GM23338 (cell line): ENCODE data around the gene DPH5. TPM values are rescaled to one million over a fixed set of nuclear protein-coding genes. Genes with fewer than 3 reads are reported as not detected.

ENCODE experiments used
- ATAC-seq: fragments of 200-7000 bp; cut with Tn5 transposase; 3 replicates; pipeline ENCODE4 v1.9.1; 2020
- DNase-seq: peaks from one replicate; pipeline ENCODE4 v3.0.0-alpha.2; 2015; ENCODE audit warnings: low spot score
- H2AFZ ChIP-seq: fragments of 200-600 bp; sonication (generic); 2 replicates; pipeline ENCODE4 v1.8.0; 2016; ENCODE audit warnings: antibody characterized with exemption, mild to moderate bottlenecking, moderate library complexity
- H3F3A ChIP-seq: fragments of 200-600 bp; sonication (generic); replicated peaks from 2 replicates; pipeline ENCODE4 v1.8.0; 2017; ENCODE audit warnings: antibody characterized with exemption, mixed run types, low read depth
- H3K27ac ChIP-seq: fragments of 200-600 bp; sonication (generic); 2 replicates; pipeline ENCODE4 v1.6.1; 2016; ENCODE audit warnings: low read depth
- H3K27me3 ChIP-seq: fragments of 200-600 bp; sonication (generic); 2 replicates; pipeline ENCODE4 v1.8.0; 2016; ENCODE audit warnings: mild to moderate bottlenecking, mixed run types, moderate library complexity; ENCODE audit not compliant: insufficient read depth
- H3K36me3 ChIP-seq: fragments of 200-600 bp; sonication (generic); 2 replicates; pipeline ENCODE4 v1.8.0; 2016; ENCODE audit warnings: mild to moderate bottlenecking; ENCODE audit not compliant: insufficient read depth
- H3K4me1 ChIP-seq: fragments of 200-600 bp; sonication (generic); 2 replicates; pipeline ENCODE4 v1.8.0; 2016; ENCODE audit warnings: mild to moderate bottlenecking, moderate library complexity; ENCODE audit not compliant: insufficient read depth
- H3K4me2 ChIP-seq: fragments of 200-600 bp; sonication (generic); 2 replicates; pipeline ENCODE4 v1.7.1; 2017; ENCODE audit warnings: mixed run types
- H3K4me3 ChIP-seq: fragments of 200-600 bp; sonication (generic); 2 replicates; pipeline ENCODE4 v1.6.1; 2016; ENCODE audit warnings: mixed run types
- H3K79me2 ChIP-seq: fragments of 200-600 bp; sonication (generic); replicated peaks from 2 replicates; pipeline ENCODE4 v1.8.0; 2017; ENCODE audit warnings: mild to moderate bottlenecking; ENCODE audit not compliant: insufficient read depth
- H3K9me2 ChIP-seq: fragments of 200-600 bp; sonication (generic); 2 replicates; pipeline ENCODE4 v1.8.0; 2017; ENCODE audit not compliant: insufficient read depth
- H4K20me1 ChIP-seq: fragments of 200-600 bp; sonication (generic); replicated peaks from 2 replicates; pipeline ENCODE4 v1.8.0; 2017; ENCODE audit warnings: mild to moderate bottlenecking; ENCODE audit not compliant: insufficient read depth
- H3K27ac Mint-ChIP-seq: 2 replicates; pipeline ENCODE4 v1.8.0; 2020; ENCODE audit warnings: inconsistent platforms, mild to moderate bottlenecking, moderate library complexity, mixed read lengths
- H3K27me3 Mint-ChIP-seq: 3 replicates; pipeline ENCODE4 v1.8.0; 2022; ENCODE audit warnings: low read depth, mild to moderate bottlenecking, moderate library complexity, mixed read lengths, inconsistent platforms; ENCODE audit not compliant: insufficient read depth, poor library complexity
- H3K36me3 Mint-ChIP-seq: 3 replicates; pipeline ENCODE4 v1.8.0; 2021; ENCODE audit warnings: low read depth, mild to moderate bottlenecking, inconsistent platforms, moderate library complexity, mixed read lengths
- H3K4me1 Mint-ChIP-seq: 3 replicates; pipeline ENCODE4 v1.8.0; 2020; ENCODE audit warnings: mild to moderate bottlenecking, inconsistent platforms, mixed read lengths
- H3K4me3 Mint-ChIP-seq: 3 replicates; pipeline ENCODE4 v1.8.0; 2021; ENCODE audit warnings: moderate library complexity, mild to moderate bottlenecking, inconsistent platforms, mixed read lengths
- H3K9me3 Mint-ChIP-seq: 3 replicates; pipeline ENCODE4 v1.8.0; 2020; ENCODE audit warnings: moderate library complexity, mild to moderate bottlenecking, inconsistent platforms, mixed read lengths
- CREB1 ChIP-seq: fragments of 250-450 bp; sonication (Bioruptor Pico); IDR thresholded peaks from 2 replicates; pipeline ENCODE4 v1.5.0; 2020; ENCODE audit warnings: low read depth, mild to moderate bottlenecking, moderate library complexity
- CTCF ChIP-seq, 2 experiments: fragments of 200-600 bp in 1 of 2; sonication (generic) in 1 of 2; conservative IDR thresholded peaks; 2 replicates each; pipeline versions ENCODE4 v1.5.1 to v1.6.1; 2016 to 2017; ENCODE audit warnings: antibody characterized with exemption in 2 of 2, low read depth in 2 of 2, mild to moderate bottlenecking in 2 of 2, moderate library complexity in 1 of 2
- ETS1 ChIP-seq: IDR thresholded peaks from 2 replicates; pipeline ENCODE4 v1.6.1; 2016; ENCODE audit warnings: antibody characterized with exemption
- EZH2 ChIP-seq: fragments of 200-600 bp; sonication (generic); IDR thresholded peaks from one replicate; pipeline ENCODE4 v1.8.0; 2017; ENCODE audit warnings: antibody characterized with exemption, mild to moderate bottlenecking, low read depth; ENCODE audit not compliant: unreplicated experiment
- EZH2phosphoT487 ChIP-seq: fragments of 200-600 bp; sonication (generic); IDR thresholded peaks from one replicate; pipeline ENCODE4 v1.8.1; 2018; ENCODE audit warnings: antibody characterized with exemption; ENCODE audit not compliant: unreplicated experiment
- JUNB ChIP-seq: IDR thresholded peaks from one replicate; pipeline ENCODE4 v1.6.1; 2016; ENCODE audit warnings: antibody characterized with exemption; ENCODE audit not compliant: unreplicated experiment
- NANOG ChIP-seq: IDR thresholded peaks from 2 replicates; pipeline ENCODE4 v1.6.1; 2016; ENCODE audit warnings: antibody characterized with exemption, borderline replicate concordance
- POLR2AphosphoS5 ChIP-seq: IDR thresholded peaks from 2 replicates; pipeline ENCODE4 v1.6.1; 2016; ENCODE audit warnings: antibody characterized with exemption, low read depth
- REST ChIP-seq: IDR thresholded peaks from one replicate; pipeline ENCODE4 v1.6.1; 2018; ENCODE audit warnings: antibody characterized with exemption; ENCODE audit not compliant: unreplicated experiment
- STAT1 ChIP-seq: IDR thresholded peaks from one replicate; pipeline ENCODE4 v1.6.1; 2016; ENCODE audit warnings: antibody characterized with exemption; ENCODE audit not compliant: unreplicated experiment
- ZNF114 ChIP-seq: fragments of 250-450 bp; sonication (Bioruptor Pico); IDR thresholded peaks from 2 replicates; pipeline ENCODE4 v1.5.0; 2020; ENCODE audit warnings: mild to moderate bottlenecking, moderate library complexity
- ZNF331 ChIP-seq: fragments of 250-450 bp; sonication (Bioruptor Pico); IDR thresholded peaks from 2 replicates; pipeline ENCODE4 v1.5.0; 2020; ENCODE audit warnings: low read depth, mild to moderate bottlenecking, moderate library complexity
- ZNF462 ChIP-seq: fragments of 250-450 bp; sonication (Bioruptor Pico); IDR thresholded peaks from 2 replicates; pipeline ENCODE4 v1.5.0; 2020; ENCODE audit warnings: mild to moderate bottlenecking, moderate library complexity
- polyA plus RNA-seq: library from polyadenylated mRNA; unstranded; fragments of >200 nt; fragmentation: Nextera tagmentation; extraction: Ambion mirVana; gene quantifications from 2 replicates; pipeline ENCODE4 v1.2.1, GENCODE V29; 2016
- total RNA-seq: library from RNA; depleted of rRNA; stranded (reverse); fragments of >200 nt; shearing (Covaris generic); gene quantifications from 2 replicates; pipeline ENCODE4 v1.2.3, GENCODE V29; 2014

The DPH5 gene
- total and polyA plus RNA-seq, 2 experiments from 2014 or later = 50.6 to 53.5 TPM

- TF ChIP-seq JUNB (no peak), EZH2 (no peak), ETS1 (no peak), ZNF462 (CRISPR knock-in tag) (no peak), EZH2phosphoT487 (no peak), ZNF331 (no peak), STAT1 (no peak), CREB1 (CRISPR knock-in tag) (no peak), REST (no peak), NANOG (no peak), ZNF114 (CRISPR knock-in tag) (no peak), CTCF (conservative IDR thresholded peaks at IDR 0.05; ENCODE audit: low read depth in 2 of 2) (no peak), POLR2AphosphoS5 (no peak)
- ATAC-seq = no peak
- H3K27me3 ChIP-seq = no peaks in the 10 kb centered on the region
- Mint-ChIP-seq H3K4me1 (peaks cover 2% of the 10 kb centered on the region; the same call in 2 of the 3 replicates), H3K36me3 (peaks cover 3% of the 10 kb centered on the region; the same call in 1 of the 3 replicates), H3K27ac (no peak overlapping the region), H3K4me3 (no peak overlapping the region), H3K9me3 (no peaks in the 10 kb centered on the region), H3K27me3 (no peaks in the 10 kb centered on the region)
- H3K79me2 ChIP-seq = no peaks in the 10 kb centered on the region; the same call in 1 of the 2 replicates
- no peaks in the 10 kb centered on the region for H3K9me2 ChIP-seq
- DNase-seq = no peak
- H3K4me1 ChIP-seq = peaks cover 7% of the 10 kb centered on the region
- H3F3A ChIP-seq = no peaks in the 10 kb centered on the region
- H2AFZ ChIP-seq = no peak overlapping the region
- H3K4me3 ChIP-seq = no peak overlapping the region
- no peak overlapping the region; the same call in 1 of the 2 replicates for H3K27ac ChIP-seq
- no peak overlapping the region for H3K4me2 ChIP-seq
- H3K36me3 ChIP-seq = no peaks in the 10 kb centered on the region
- no peaks in the 10 kb centered on the region for H4K20me1 ChIP-seq
Observed at GRCh38 chr1:100959502-100960060, 66.0 kb downstream of the DPH5 start.
